Lung microvascular endothelial cell (primary cell): ENCODE results near the gene NPIPB6. TPM values are rescaled to one million over a fixed set of nuclear protein-coding genes. Genes with fewer than 3 reads are reported as not detected.

ENCODE experiments used
- DNase-seq, 2 donors: peaks; one replicate each; pipeline versions ENCODE4 v3.0.0 to v3.0.0-alpha.2; 2010; ENCODE audit warnings: low read depth in 2 of 2
- total RNA-seq: library from RNA; depleted of rRNA; stranded (reverse); fragments of >200 nt; gene quantifications from 2 replicates; pipeline ENCODE4 v1.2.1, GENCODE V29; 2014

The NPIPB6 gene
- total RNA-seq, 1 donor from 2014 or later: not detected

- DNase-seq: no peak
Observed at GRCh38 chr16:28300327-28300726, 63.0 kb downstream of the NPIPB6 start.

GRCh38 chr16:28298511-28298878, 64.8 kb downstream of the NPIPB6 start:
- no peak for DNase-seq

GRCh38 chr16:28297784-28298510, 65.4 kb downstream of the NPIPB6 start:
- no peak for DNase-seq

DNA sequence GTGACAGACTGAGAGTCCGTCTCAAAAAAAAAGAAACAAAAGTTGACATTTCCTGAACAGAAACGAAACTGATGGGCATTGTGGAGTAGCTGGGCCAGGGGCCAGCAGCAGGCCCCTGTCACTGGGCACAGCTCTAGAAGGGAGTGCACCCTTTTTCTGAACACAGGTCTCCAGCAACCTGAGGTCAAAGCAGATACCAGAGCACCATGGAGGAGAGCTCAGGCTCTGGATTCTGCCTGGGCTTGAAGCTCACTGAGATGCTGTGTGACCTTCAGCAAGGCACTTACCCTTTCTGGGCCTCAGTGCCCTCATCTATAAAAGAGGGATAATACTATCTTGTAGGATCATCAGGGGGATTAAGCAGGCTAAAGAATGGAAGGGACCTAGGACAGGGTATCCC, 66.0 kb downstream of the NPIPB6 start:
- DNase-seq: no peak

DNA sequence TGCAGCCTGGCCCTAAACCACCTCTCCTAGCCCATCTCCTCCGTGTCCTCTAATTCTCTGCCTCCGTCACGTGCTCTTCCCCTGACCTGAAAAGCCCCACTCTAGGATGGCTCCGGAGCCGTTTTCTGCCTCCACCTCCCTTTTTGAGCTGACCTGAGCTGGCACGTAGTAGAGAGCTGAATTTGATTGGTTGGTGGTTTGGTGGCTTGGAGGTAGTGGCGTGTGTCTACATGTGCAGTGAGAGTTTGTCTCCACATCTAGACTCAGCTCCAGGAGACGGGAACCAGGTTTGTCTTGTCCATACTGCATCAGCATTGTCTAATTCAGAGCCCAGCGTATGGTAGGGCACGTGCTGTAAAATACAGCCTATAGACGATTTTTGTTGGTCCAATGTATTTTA, 68.0 kb downstream of the NPIPB6 start:
- no peak for DNase-seq

DNA sequence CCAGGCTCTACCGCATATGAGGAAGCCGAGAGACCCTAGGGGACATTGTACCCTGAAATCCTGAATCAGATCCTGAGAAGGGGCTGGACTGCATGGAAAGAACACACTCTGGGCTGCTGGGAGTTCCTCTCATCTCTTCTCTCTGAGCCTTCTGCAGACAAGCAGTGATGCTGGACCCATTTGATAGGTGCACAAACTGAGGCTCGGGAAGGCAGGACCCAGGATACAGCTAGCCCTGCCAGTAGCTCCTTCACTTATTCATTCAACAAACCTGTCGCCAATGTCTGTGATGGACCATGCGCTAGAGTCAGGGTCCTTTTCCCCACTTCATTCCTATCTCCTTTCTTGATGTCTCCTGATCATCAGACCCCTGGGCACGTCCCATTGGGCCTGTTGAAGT, 69.1 kb downstream of the NPIPB6 start:
- no peak for DNase-seq

- no peak for DNase-seq
Observed at GRCh38 chr16:28293601-28293960, 69.7 kb downstream of the NPIPB6 start.

- DNase-seq: no peak
Observed at GRCh38 chr16:28292731-28293600, 70.3 kb downstream of the NPIPB6 start.

Other genes with a start within 250 kb of the NPIPB6 start
- 57.1 and 61.5 TPM in 2 replicates for gene XPO6, start 151.5 kb downstream of the NPIPB6 start, total RNA-seq
- under 0.01 TPM in 1 of 2 replicates, not detected in the other for gene SBK1, start 71.0 kb downstream of the NPIPB6 start, total RNA-seq
- gene EIF3CL, start 40.3 kb upstream of the NPIPB6 start, total RNA-seq: 86.1 and 89.8 TPM in 2 replicates
- not detected in 2 replicates for gene NPIPB7, start 108.8 kb upstream of the NPIPB6 start, total RNA-seq
- gene CLN3, start 128.6 kb upstream of the NPIPB6 start, total RNA-seq: 12.9 and 21.2 TPM in 2 replicates
- gene APOBR, start 131.1 kb upstream of the NPIPB6 start, total RNA-seq: not detected in 2 replicates
- gene IL27, start 143.3 kb upstream of the NPIPB6 start, total RNA-seq: not detected in 2 replicates
- gene NUPR1, start 175.5 kb upstream of the NPIPB6 start, total RNA-seq: 0.44 and 11.9 TPM in 2 replicates
- 5.9 and 9.1 TPM in 2 replicates for gene SGF29, start 190.4 kb upstream of the NPIPB6 start, total RNA-seq
- not detected in 2 replicates for gene SULT1A2, start 233.5 kb upstream of the NPIPB6 start, total RNA-seq
- 0.40 and 3.9 TPM in 2 replicates for gene SULT1A1, start 246.5 kb upstream of the NPIPB6 start, total RNA-seq